ENCODE results near the gene TP53BP1.
"Not testable (repeated sequence)": the region's sequence is repeated elsewhere in the genome, so short reads cannot be mapped to it uniquely, and the experiment has no call there.

The TP53BP1 gene

GRCh38 chr15:43492673-43493601 is at the start of gene TP53BP1:
TP53BP1 (minus strand) TSS chr15:43493156; CDS start chr15:43493043, 113 bp downstream.
- DNase-seq = peak; percentile 80

GRCh38 chr15:43541785-43542184 is 48.8 kb upstream of the TP53BP1 start:
- DNase-seq = no peak

GRCh38 chr15:43538091-43538490 is 45.1 kb upstream of the TP53BP1 start:
- DNase-seq = no peak

GRCh38 chr15:43534897-43535296 is 41.9 kb upstream of the TP53BP1 start:
- no peak for DNase-seq

GRCh38 chr15:43532826-43533225 is 39.9 kb upstream of the TP53BP1 start:
- not testable (repeated sequence) for DNase-seq

GRCh38 chr15:43531018-43531670 is 38.2 kb upstream of the TP53BP1 start:
- DNase-seq = no peak

GRCh38 chr15:43529587-43530345 is 36.8 kb upstream of the TP53BP1 start:
- no peak for DNase-seq

- no peak for DNase-seq
These were observed 36.2 kb upstream of the TP53BP1 start for GRCh38 chr15:43529141-43529540.

GRCh38 chr15:43528542-43529007 is 35.6 kb upstream of the TP53BP1 start:
- no peak for DNase-seq

- DNase-seq = no peak
These were observed 35.0 kb upstream of the TP53BP1 start for GRCh38 chr15:43527802-43528541.

- DNase-seq = no peak
These were observed 34.3 kb upstream of the TP53BP1 start for GRCh38 chr15:43527016-43527801.

- DNase-seq = no peak
These were observed 33.4 kb upstream of the TP53BP1 start for GRCh38 chr15:43526261-43526930.

- no peak for DNase-seq
These were observed 32.2 kb upstream of the TP53BP1 start for GRCh38 chr15:43525131-43525530.

- DNase-seq = no peak
These were observed 31.4 kb upstream of the TP53BP1 start for GRCh38 chr15:43524254-43524845.

- no peak for DNase-seq
These were observed 30.7 kb upstream of the TP53BP1 start for GRCh38 chr15:43523646-43524045.

GRCh38 chr15:43522247-43522646 is 29.3 kb upstream of the TP53BP1 start:
- DNase-seq = no peak

GRCh38 chr15:43521419-43521818 is 28.5 kb upstream of the TP53BP1 start:
- no peak for DNase-seq

- DNase-seq = no peak
These were observed 27.2 kb upstream of the TP53BP1 start for GRCh38 chr15:43520138-43520537.

GRCh38 chr15:43519196-43519595 is 26.2 kb upstream of the TP53BP1 start:
- no peak for DNase-seq

- DNase-seq = no peak
These were observed 25.3 kb upstream of the TP53BP1 start for GRCh38 chr15:43518197-43518761.
